OCI-LY7 (cell line): Measurements from ENCODE around the gene KIF12. TPM values are rescaled to one million over a fixed set of nuclear protein-coding genes. Genes with fewer than 3 reads are reported as not detected.

Source experiments
- BruUV-seq: library from RNA; stranded (reverse); fragments of 400-500 nt; replicated peaks from 2 replicates; lab custom pipeline; 2021; lab: Mats Ljungman, UMichigan
- CTCF ChIA-PET: fragments of 300-600 bp; sonication (Branson Sonifier 250); formaldehyde crosslinking; loops from one replicate; lab custom pipeline; 2022; ENCODE audit warnings: antibody characterized with exemption; ENCODE audit not compliant: unreplicated experiment; lab: Charles Lee
- POLR2A ChIA-PET: fragments of 300-600 bp; sonication (Branson Sonifier 250); formaldehyde crosslinking; loops from one replicate; lab custom pipeline; 2022; ENCODE audit warnings: antibody characterized with exemption; lab: Charles Lee
- DNase-seq: peaks from one replicate; pipeline ENCODE4 v3.0.0-alpha.2; 2015; ENCODE audit warnings: low spot score
- H2AFZ ChIP-seq: fragments of 200-600 bp; sonication (generic), shearing (Covaris generic); 2 replicates; pipeline ENCODE4 v1.6.1; 2014; ENCODE audit warnings: mild to moderate bottlenecking, antibody characterized with exemption, low read length, moderate library complexity
- H3K27ac ChIP-seq: fragments of 200-600 bp; sonication (generic); 2 replicates; pipeline ENCODE4 v1.5.1; 2014; ENCODE audit warnings: mixed run types, low read depth, mild to moderate bottlenecking, moderate library complexity, low read length, inconsistent platforms; ENCODE audit not compliant: poor library complexity, severe bottlenecking
- H3K36me3 ChIP-seq: fragments of 200-600 bp; sonication (generic); 2 replicates; pipeline ENCODE4 v1.6.1; 2014; ENCODE audit warnings: mild to moderate bottlenecking, antibody characterized with exemption, low read length, moderate library complexity, mixed read lengths; ENCODE audit not compliant: insufficient read depth
- H3K4me1 ChIP-seq: fragments of 200-600 bp; sonication (generic); 2 replicates; pipeline ENCODE4 v1.5.1; 2014; ENCODE audit warnings: mild to moderate bottlenecking, low read length; ENCODE audit not compliant: insufficient read depth, poor library complexity, severe bottlenecking
- H3K4me2 ChIP-seq: fragments of 200-600 bp; sonication (generic); 2 replicates; pipeline ENCODE4 v1.6.1; 2014; ENCODE audit warnings: mild to moderate bottlenecking, low read length
- H3K4me3 ChIP-seq: fragments of 200-600 bp; sonication (generic); 2 replicates; pipeline ENCODE4 v1.5.1; 2014; ENCODE audit warnings: mild to moderate bottlenecking, low read depth, low read length; ENCODE audit not compliant: poor library complexity, severe bottlenecking
- H3K79me2 ChIP-seq: fragments of 200-600 bp; sonication (generic); 2 replicates; pipeline ENCODE4 v1.6.1; 2016; ENCODE audit warnings: low read depth, mild to moderate bottlenecking, low read length, moderate library complexity, mixed read lengths; ENCODE audit not compliant: insufficient read depth
- H3K9me2 ChIP-seq: fragments of 200-600 bp; sonication (generic); 2 replicates; pipeline ENCODE4 v1.6.1; 2016; ENCODE audit warnings: mild to moderate bottlenecking, low read length, mixed read lengths; ENCODE audit not compliant: insufficient read depth
- H3K9me3 ChIP-seq: fragments of 200-600 bp; sonication (generic); 2 replicates; pipeline ENCODE4 v1.6.1; 2014; ENCODE audit warnings: mild to moderate bottlenecking, mixed run types, low read length, mixed read lengths
- H4K20me1 ChIP-seq: fragments of 200-600 bp; sonication (generic); 2 replicates; pipeline ENCODE4 v1.6.1; 2014; ENCODE audit warnings: mild to moderate bottlenecking, antibody characterized with exemption, low read length, moderate library complexity, mixed read lengths; ENCODE audit not compliant: insufficient read depth
- CTCF ChIP-seq: fragments of 200-600 bp; sonication (generic); conservative IDR thresholded peaks from 2 replicates; pipeline ENCODE4 v1.5.1; 2014; ENCODE audit warnings: mild to moderate bottlenecking, antibody characterized with exemption, low read length, moderate library complexity, mixed read lengths
- EZH2phosphoT487 ChIP-seq: fragments of 200-600 bp; sonication (generic); IDR thresholded peaks from 2 replicates; pipeline ENCODE4 v1.6.1; 2018; ENCODE audit warnings: low read depth, borderline replicate concordance, mild to moderate bottlenecking, mixed run types, antibody characterized with exemption, low read length, moderate library complexity, mixed read lengths
- intact Hi-C: fragments of 100-400 bp; cut with micrococcal nuclease; formaldehyde crosslinking; loops from one replicate; pipeline ENCODE4 v1.10.0; 2022; ENCODE audit not compliant: unreplicated experiment
- total RNA-seq, 2 experiments: library from RNA; depleted of rRNA in 1 of 2; stranded (reverse); fragments of >200 nt in 1 of 2; shearing (Covaris generic) in 1 of 2; gene quantifications; 2 replicates each; pipeline ENCODE4 v1.2.3, GENCODE V29; 2014 to 2022

Gene KIF12
- total RNA-seq, 2 experiments from 2014 or later = not detected

- TF ChIP-seq CTCF (no peak), EZH2phosphoT487 (no peak)
- ChIA-PET CTCF (no interaction called here), POLR2A (no interaction called here)
- H2AFZ ChIP-seq = no peak overlapping the region
- no peaks in the 10 kb centered on the region for H3K9me3 ChIP-seq
- H3K36me3 ChIP-seq = no peaks in the 10 kb centered on the region
- no peaks in the 10 kb centered on the region for H3K79me2 ChIP-seq
- H4K20me1 ChIP-seq = no peaks in the 10 kb centered on the region
- H3K4me1 ChIP-seq = no peaks in the 10 kb centered on the region
- H3K4me3 ChIP-seq = no peak overlapping the region
- H3K27ac ChIP-seq = no peak overlapping the region
- BruUV-seq = no TSS peak
- no peak overlapping the region for H3K4me2 ChIP-seq
- H3K9me2 ChIP-seq = no peaks in the 10 kb centered on the region
- intact Hi-C loops = no loop called here
- DNase-seq = no peak
Measured at GRCh38 chr9:114086607-114087006, 12.5 kb downstream of the KIF12 start.

- DNase-seq = no peak
- Histone ChIP-seq H3K4me3 (no peak overlapping the region), H4K20me1 (no peaks in the 10 kb centered on the region), H3K79me2 (no peaks in the 10 kb centered on the region), H3K4me2 (no peak overlapping the region), H3K9me2 (no peaks in the 10 kb centered on the region), H2AFZ (no peak overlapping the region), H3K9me3 (no peaks in the 10 kb centered on the region), H3K4me1 (no peaks in the 10 kb centered on the region), H3K27ac (no peak overlapping the region), H3K36me3 (no peaks in the 10 kb centered on the region)
- BruUV-seq = no TSS peak
- TF ChIP-seq CTCF = no peak
- TF ChIP-seq EZH2phosphoT487 = no peak
- CTCF ChIA-PET = no interaction called here
- intact Hi-C loops = no loop called here
- POLR2A ChIA-PET = no interaction called here
Measured at GRCh38 chr9:114086009-114086408, 13.1 kb downstream of the KIF12 start.

- H3K4me2 ChIP-seq = no peak overlapping the region
- H3K9me3 ChIP-seq = no peaks in the 10 kb centered on the region
- H3K27ac ChIP-seq = no peak overlapping the region
- H3K4me1 ChIP-seq = no peaks in the 10 kb centered on the region
- H3K79me2 ChIP-seq = no peaks in the 10 kb centered on the region
- no peak for DNase-seq
- H2AFZ ChIP-seq = no peak overlapping the region
- BruUV-seq = no TSS peak
- ChIA-PET CTCF (no interaction called here), POLR2A (no interaction called here)
- no peaks in the 10 kb centered on the region for H3K9me2 ChIP-seq
- TF ChIP-seq EZH2phosphoT487 (no peak), CTCF (no peak)
- no peaks in the 10 kb centered on the region for H4K20me1 ChIP-seq
- no peak overlapping the region for H3K4me3 ChIP-seq
- H3K36me3 ChIP-seq = no peaks in the 10 kb centered on the region
- intact Hi-C loops = no loop called here
Measured at GRCh38 chr9:114085387-114085789, 13.7 kb downstream of the KIF12 start.
